ENCODE measurements around the gene FOXK2. TPM values are rescaled to one million over a fixed set of nuclear protein-coding genes. Genes with fewer than 3 reads are reported as not detected.

Gene FOXK2
- total and polyA plus RNA-seq, 2 of the 8 experiments (the other 6 are each of a cell fraction or from before 2014, with no cell fraction given), result 34.7 to 64.9 TPM

GRCh38 chr17:82645516-82645915 lies 126.0 kb downstream of the FOXK2 start:
- ChIA-PET POLR2A (ENCODE audit: partially characterized antibody) (no interaction called here), CTCF (ENCODE audit: partially characterized antibody) (no interaction called here)
- Histone ChIP-seq H3K23me2 (ENCODE audit: low read depth, low read length) (peaks cover 6% of the 10 kb centered on the region; the same call in 1 of the 2 replicates), H3K79me2 (ENCODE audit: control insufficient read depth in 1 of 2, insufficient read depth in 2 of 2, low read length in 2 of 2) (peaks cover 26 to 65% of the 10 kb centered on the region in 2 experiments), H2BK12ac (ENCODE audit: low read depth, low read length) (no peak overlapping the region), H4K5ac (ENCODE audit: insufficient read length, low read depth, low read length) (no peak overlapping the region), H2BK15ac (ENCODE audit: low read length) (no peak overlapping the region), H3K79me1 (ENCODE audit: low read depth, low read length) (peaks cover 5% of the 10 kb centered on the region), H3K4me3 (ENCODE audit: extremely low read depth in 1 of 4, insufficient read depth in 2 of 4, low read depth in 3 of 4, low read length in 4 of 4) (no peak overlapping the region), H3K4me1 (replicated peaks in 1 of 4; ENCODE audit: control insufficient read depth in 3 of 4, insufficient read depth in 4 of 4, low read length in 3 of 4) (peaks cover 0 to 8% (median 3%) of the 10 kb centered on the region in 4 experiments; a peak in 5 of 7 replicates), H3K23ac (ENCODE audit: insufficient read length) (no peak overlapping the region), H2AFZ (ENCODE audit: low read length) (no peak overlapping the region), H3K9ac (replicated peaks in 1 of 4; ENCODE audit: extremely low read depth in 1 of 4, low read depth in 3 of 4, low read length in 3 of 4) (no peak overlapping the region), H4K20me1 (replicated peaks in 1 of 2; ENCODE audit: control insufficient read depth in 1 of 2, insufficient read depth in 2 of 2, low read length in 2 of 2) (peaks cover 19 to 20% of the 10 kb centered on the region in 2 experiments), H3K27me3 (replicated peaks in 1 of 4; ENCODE audit: control insufficient read depth in 3 of 4, extremely low read depth in 1 of 4, insufficient read depth in 3 of 4, low read length in 3 of 4) (no peaks in the 10 kb centered on the region; a peak in 1 of 7 replicates), H4K91ac (replicated peaks; ENCODE audit: insufficient read length, low read length) (no peak overlapping the region), H3K27ac (ENCODE audit: low read depth, low read length) (no peak overlapping the region), H3K4me2 (ENCODE audit: insufficient read depth in 1 of 2, low read depth in 2 of 2, low read length in 2 of 2) (no peak overlapping the region), H2AK5ac (ENCODE audit: low read depth, low read length) (no peak overlapping the region), H3K36me3 (ENCODE audit: control insufficient read depth in 2 of 4, insufficient read depth in 4 of 4, low read length in 3 of 4) (peaks cover 11 to 30% (median 20%) of the 10 kb centered on the region in 4 experiments; a peak in 7 of 8 replicates), H3K18ac (ENCODE audit: extremely low read depth, low read length) (no peak overlapping the region), H2BK120ac (replicated peaks; ENCODE audit: low read depth, low read length) (no peak overlapping the region), H3K9me3 (ENCODE audit: insufficient read depth in 2 of 2, low read depth in 1 of 2, low read length in 1 of 2) (no peaks in the 10 kb centered on the region), H2BK5ac (ENCODE audit: low read depth, low read length) (no peak overlapping the region), H3K4ac (replicated peaks; ENCODE audit: insufficient read length, low read depth, low read length) (no peak overlapping the region), H4K8ac (ENCODE audit: extremely low read depth, insufficient read depth, low read length) (no peak overlapping the region), H3K14ac (ENCODE audit: insufficient read length) (no peak overlapping the region), H3K56ac (replicated peaks; ENCODE audit: insufficient read length, low read depth, low read length) (no peak overlapping the region), H2BK20ac (ENCODE audit: low read length) (no peak overlapping the region)
- no peak for DNase-seq (ENCODE audit: low read depth in 1 of 2, low spot score in 2 of 2)
- FAIRE-seq, result no peak
- WGBS, 2 experiments (ENCODE audit: extremely low coverage in 1 of 2, insufficient coverage in 1 of 2, insufficient read length in 1 of 2, insufficient replicate concordance in 2 of 2, low coverage in 1 of 2, low lambda C conversion rate in 2 of 2, missing lambda C conversion rate in 1 of 2), result 96% methylated on average over 4 of the region's 4 CpGs; no CpG with 5 or more reads in 1 of the 2 experiments
- TF ChIP-seq FOSL1 (IDR thresholded peaks at IDR 0.05; ENCODE audit: insufficient read depth, low read depth, low read length) (no peak), SIRT6 (IDR thresholded peaks at IDR 0.05; ENCODE audit: low read length) (no peak), POLR2AphosphoS5 (IDR thresholded peaks at IDR 0.05; ENCODE audit: low read depth, low read length) (no peak), ASH2L (IDR thresholded peaks at IDR 0.05; ENCODE audit: low read length) (no peak), EZH2 (IDR thresholded peaks at IDR 0.05; ENCODE audit: low read depth, low read length, severe bottlenecking) (no peak), SAP30 (IDR thresholded peaks at IDR 0.05; ENCODE audit: insufficient read depth, insufficient replicate concordance, low read length) (no peak), HDAC2 (IDR thresholded peaks at IDR 0.05; ENCODE audit: borderline replicate concordance in 1 of 2, low read depth in 2 of 2, low read length in 2 of 2) (no peak), RXRA (IDR thresholded peaks at IDR 0.05; ENCODE audit: insufficient read depth, low read depth, low read length) (no peak), TBP (IDR thresholded peaks at IDR 0.05; ENCODE audit: low read depth, low read length) (no peak), SP4 (IDR thresholded peaks at IDR 0.05; ENCODE audit: low read length) (no peak), TAF7 (optimal IDR thresholded peaks at IDR 0.05; ENCODE audit: borderline replicate concordance, low read depth, low read length) (no peak), RNF2 (IDR thresholded peaks at IDR 0.05; ENCODE audit: borderline replicate concordance, low read depth, low read length, missing control alignments, poor library complexity, severe bottlenecking) (no peak), JUN (IDR thresholded peaks at IDR 0.05; ENCODE audit: low read depth, low read length) (no peak), TAF1 (IDR thresholded peaks at IDR 0.05; ENCODE audit: low read depth, low read length) (no peak)
